ENCODE results near the gene CLEC16A.

The CLEC16A gene

GRCh38 chr16:11128211-11129141 is 184.1 kb downstream of the CLEC16A start:
- DNase-seq = no peak

DNA sequence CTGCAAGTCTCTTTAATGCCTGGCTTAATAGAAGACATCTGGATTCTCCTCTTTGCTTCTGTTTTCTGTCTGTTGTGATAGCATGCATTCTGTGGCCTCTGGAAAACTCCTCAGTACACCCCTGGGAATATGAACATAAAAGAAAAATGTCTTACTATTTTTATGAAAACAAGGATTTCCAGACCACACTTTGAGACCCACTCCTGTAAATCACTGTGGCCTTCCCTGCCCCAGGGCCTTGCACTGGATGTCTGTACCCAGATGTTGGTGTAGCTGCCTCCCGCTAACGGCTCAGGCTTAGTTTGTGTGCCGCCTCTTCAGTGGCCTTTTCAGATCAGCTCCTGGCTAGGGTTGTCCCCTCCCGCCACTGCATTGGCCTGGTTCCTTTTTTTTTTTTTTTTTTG is 185.0 kb downstream of the CLEC16A start:
- no peak for DNase-seq

- DNase-seq = no peak
Observed at GRCh38 chr16:11130978-11131665, 186.8 kb downstream of the CLEC16A start.

- DNase-seq = no peak
Observed at GRCh38 chr16:11131706-11132105, 187.3 kb downstream of the CLEC16A start.

- peak; percentile 5 for DNase-seq
Observed at GRCh38 chr16:11133344-11133943, 189.1 kb downstream of the CLEC16A start.

DNA sequence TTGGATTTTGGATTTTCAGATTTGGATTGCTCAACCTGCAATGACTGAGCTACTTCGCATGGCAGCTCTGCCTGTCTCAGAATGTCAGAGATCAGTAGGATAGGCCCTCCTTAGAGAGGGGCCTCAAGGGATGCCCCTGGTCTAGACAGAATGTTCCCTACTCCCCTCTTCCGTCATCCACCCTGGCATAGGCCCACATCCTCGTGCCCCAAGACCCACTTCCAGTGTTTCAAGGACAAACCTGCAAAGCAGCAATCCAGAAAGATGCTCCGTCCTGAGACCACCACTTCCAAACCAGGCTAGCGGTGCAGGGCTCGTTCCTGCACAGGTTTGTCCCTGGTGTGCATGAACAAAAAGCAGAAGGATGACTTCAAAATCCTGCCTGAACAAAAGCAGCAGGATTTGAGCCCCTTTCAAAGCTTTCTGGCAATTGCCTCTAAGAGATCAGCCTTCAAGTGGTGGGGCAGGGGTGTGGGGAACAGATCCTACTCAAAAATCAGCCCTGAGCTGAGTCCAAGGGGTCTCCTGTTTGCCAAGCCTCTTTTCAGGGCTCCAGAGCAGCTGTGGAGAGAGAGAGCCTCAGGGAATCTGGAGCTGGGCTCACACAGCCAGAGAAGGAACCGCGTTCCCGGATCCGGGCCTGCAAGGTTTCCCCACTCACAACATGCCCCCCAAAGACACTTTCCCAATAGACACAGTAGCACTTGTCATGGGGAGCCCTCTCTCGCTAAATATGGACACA is 190.5 kb downstream of the CLEC16A start:
- DNase-seq = no peak

GRCh38 chr16:11135464-11135973 is 191.2 kb downstream of the CLEC16A start:
- DNase-seq = no peak

- no peak for DNase-seq
Observed at GRCh38 chr16:11136600-11136999, 192.2 kb downstream of the CLEC16A start.

GRCh38 chr16:11138022-11138768 is 193.8 kb downstream of the CLEC16A start:
- DNase-seq = no peak

GRCh38 chr16:11138769-11139325 is 194.5 kb downstream of the CLEC16A start:
- DNase-seq = no peak

- DNase-seq = no peak
Observed at GRCh38 chr16:11139326-11140097, 195.1 kb downstream of the CLEC16A start.

- DNase-seq = no peak
Observed at GRCh38 chr16:11140098-11140375, 195.7 kb downstream of the CLEC16A start.

DNA sequence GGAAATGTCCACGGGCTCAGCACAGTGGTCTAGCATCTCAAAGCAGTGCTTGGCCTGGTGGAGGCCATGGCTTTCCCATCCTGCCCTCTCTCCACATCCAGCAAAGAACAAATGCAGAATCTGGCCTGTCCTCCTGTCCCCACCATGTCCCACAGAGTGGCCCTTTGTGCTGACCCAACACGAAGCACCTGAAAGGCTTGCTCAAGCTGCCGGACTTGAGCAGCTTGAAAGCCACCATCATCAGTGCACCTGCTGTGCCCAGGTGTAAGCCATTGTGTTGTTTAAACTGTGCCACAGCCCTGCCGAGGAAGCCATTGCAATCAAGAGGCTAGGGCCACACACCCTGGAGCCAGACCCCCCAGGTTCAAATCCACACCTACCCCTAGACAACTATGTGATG is 196.1 kb downstream of the CLEC16A start:
- no peak for DNase-seq

GRCh38 chr16:11140867-11141266 is 196.5 kb downstream of the CLEC16A start:
- no peak for DNase-seq

DNA sequence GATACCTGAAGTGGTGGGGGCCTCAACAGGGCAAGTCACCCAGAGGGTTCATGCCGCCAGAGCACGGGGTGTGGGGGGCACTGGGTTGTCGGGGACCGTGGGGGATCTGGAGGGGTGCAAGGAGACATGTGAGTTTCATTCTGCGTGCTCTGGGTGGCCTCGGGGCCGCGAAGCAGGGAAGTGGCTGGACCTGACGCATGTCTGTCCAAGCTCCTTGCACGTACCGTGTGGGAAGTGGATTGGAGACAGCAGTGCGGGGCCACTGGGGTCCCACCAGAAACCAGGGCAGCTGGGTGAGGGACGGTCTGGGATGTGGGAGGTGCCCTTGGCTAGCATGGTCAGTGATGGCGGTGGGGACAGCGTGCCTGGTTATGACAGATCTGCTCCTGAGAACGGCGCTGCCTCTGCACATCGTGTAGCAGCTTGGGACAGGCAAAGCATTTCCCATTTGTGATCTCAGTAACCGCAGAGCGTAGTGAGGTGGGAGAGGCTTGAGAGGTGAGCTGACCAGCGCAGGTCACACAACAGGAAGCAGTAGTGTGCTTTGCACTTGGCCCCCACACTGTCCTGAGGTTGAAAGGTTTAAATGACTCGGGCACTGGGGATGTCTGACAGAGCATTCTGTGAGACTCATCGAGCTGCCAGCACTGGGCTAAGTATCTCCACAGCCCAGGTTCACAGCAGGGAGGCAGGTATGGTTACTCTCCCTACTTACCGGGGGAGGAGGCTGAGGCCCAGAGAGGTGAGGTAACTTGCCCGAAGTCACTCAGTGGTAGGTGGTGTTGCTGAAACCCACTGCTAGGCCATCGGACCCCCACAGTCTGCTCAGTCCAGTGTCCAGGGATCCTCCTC is 197.3 kb downstream of the CLEC16A start:
- DNase-seq = no peak

- DNase-seq = no peak
Observed at GRCh38 chr16:11142261-11142630, 197.9 kb downstream of the CLEC16A start.

DNA sequence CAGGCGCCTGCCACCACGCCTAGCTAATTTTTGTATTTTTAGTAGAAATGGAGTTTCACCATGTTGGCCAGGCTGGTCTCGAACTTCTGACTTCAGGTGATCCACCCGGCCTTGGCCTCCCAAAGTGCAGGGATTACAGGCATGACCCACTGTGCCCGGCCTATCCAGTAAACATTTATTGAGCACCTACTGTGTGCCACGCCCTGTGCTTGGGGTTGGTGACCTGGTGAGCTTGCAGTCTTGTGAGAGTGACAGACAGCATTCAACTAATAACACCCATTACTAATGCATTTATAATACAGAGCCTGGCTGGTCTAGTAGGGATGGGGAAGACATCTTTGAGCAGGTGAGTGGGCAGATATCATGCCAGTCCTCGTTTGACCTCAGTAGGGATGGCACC is 198.6 kb downstream of the CLEC16A start:
- no peak for DNase-seq

DNA sequence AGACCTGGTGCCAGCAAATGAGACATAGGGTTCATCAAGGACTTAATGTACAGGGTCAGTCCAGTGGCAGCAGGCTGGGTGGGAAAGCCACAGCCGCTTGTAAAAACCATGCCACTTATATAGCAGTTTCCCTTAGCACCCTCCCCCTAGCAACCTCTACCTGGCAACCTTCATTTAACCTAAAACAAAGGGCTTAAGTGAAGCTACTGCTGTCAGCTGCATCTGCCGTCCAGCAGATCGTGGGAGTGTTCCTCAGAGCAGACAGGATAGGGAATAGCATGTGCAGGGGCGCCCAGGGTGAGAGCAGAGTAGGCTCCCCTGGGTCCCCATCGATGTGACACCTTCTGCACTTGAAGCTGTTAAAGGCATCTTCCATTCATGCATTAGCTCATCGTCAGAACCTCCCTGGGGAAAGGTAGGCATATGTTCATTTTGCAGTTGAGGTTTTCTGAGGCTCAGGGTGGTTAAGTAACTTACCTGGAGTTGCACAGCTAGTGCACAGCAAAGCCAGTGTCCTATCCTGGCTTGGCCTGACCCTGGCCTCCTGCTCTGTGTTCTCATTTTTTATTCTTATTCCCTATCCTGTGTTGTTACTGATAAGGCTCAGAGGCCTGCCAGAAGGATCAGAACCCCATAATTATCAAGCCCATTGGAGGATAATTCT is 199.1 kb downstream of the CLEC16A start:
- no peak for DNase-seq

GRCh38 chr16:11144122-11144521 is 199.8 kb downstream of the CLEC16A start:
- DNase-seq = no peak

Measured in midbrain (tissue), 1 donor.